Measurements from ENCODE around the gene GRM8.

- TF ChIP-seq POLR2A (IDR thresholded peaks at IDR 0.05; ENCODE audit: low read depth, low read length) (no peak), POLR2AphosphoS5 (IDR thresholded peaks at IDR 0.05; ENCODE audit: low read depth, low read length) (no peak)
These were observed 256.1 kb downstream of the GRM8 start for GRCh38 chr7:126996659-126997058.

Measured in GM12892 (cell line).